ENCODE results near the gene SLIT3. TPM values are rescaled to one million over a fixed set of nuclear protein-coding genes. Genes with fewer than 3 reads are reported as not detected.
A peak's percentile ranks its signal among the peaks of the same experiment; 100 is the strongest.
"Not testable (repeated sequence)": the region's sequence is repeated elsewhere in the genome, so short reads cannot be mapped to it uniquely, and the experiment has no call there.

SLIT3 gene
- total and polyA plus RNA-seq, 4 donors, result 18.1 to 22.5 (median 19.5) TPM

DNA sequence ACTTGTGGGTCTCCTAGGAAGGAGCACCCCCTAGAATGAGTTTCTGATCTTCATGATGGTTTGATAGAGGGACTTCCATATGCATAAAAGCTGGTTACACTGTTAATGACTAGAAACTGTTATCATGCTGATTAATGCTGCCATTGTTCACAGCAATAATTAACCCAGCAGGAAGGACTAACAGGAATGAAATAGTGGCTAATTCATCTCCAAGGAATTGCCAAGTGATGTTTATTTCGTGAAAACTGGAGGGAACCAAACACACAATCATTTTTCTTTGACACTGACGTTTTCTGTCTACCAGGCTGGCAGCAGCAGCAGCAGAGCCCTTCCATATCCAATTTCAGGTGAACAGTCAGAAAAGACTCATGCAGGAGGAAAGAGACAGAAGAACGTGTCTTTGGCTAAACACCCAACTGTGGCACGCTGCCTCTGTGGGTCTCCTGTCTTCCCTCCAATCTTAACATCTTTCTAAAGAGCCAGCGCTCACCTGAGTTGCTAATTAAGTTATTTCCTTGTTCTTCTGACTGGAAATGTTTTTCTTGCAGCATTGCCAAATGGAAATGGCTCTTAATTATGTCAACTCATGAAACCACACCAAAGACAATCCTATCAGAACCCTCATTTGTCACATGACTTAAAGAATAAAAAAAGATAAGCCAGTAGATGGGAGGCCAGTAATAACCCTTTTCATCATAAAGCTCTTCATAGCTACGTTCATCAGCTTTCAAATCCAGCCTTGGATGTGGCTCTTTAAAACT, 181.5 kb downstream of the SLIT3 start:
- Histone ChIP-seq H3K27ac (ENCODE audit: low read depth, low read length) (no peak overlapping the region), H3K27me3 (ENCODE audit: control insufficient read depth, insufficient read depth, low read length) (no peaks in the 10 kb centered on the region), H3K36me3 (ENCODE audit: control insufficient read depth, insufficient read depth, low read length) (no peaks in the 10 kb centered on the region), H3K4me1 (ENCODE audit: control insufficient read depth, insufficient read depth, low read length) (peaks cover 3% of the 10 kb centered on the region), H3K4me3 (ENCODE audit: low read depth, low read length) (no peak overlapping the region), H3K9me3 (ENCODE audit: control insufficient read depth, insufficient read depth, low read length) (no peaks in the 10 kb centered on the region)
- peak in 1 of 6 donors; percentile 63 for DNase-seq (ENCODE audit: low read depth in 4 of 6, low spot score in 6 of 6)
- 0% methylated on average over 1 of the region's 6 CpGs for WGBS (ENCODE audit: insufficient coverage)

DNA sequence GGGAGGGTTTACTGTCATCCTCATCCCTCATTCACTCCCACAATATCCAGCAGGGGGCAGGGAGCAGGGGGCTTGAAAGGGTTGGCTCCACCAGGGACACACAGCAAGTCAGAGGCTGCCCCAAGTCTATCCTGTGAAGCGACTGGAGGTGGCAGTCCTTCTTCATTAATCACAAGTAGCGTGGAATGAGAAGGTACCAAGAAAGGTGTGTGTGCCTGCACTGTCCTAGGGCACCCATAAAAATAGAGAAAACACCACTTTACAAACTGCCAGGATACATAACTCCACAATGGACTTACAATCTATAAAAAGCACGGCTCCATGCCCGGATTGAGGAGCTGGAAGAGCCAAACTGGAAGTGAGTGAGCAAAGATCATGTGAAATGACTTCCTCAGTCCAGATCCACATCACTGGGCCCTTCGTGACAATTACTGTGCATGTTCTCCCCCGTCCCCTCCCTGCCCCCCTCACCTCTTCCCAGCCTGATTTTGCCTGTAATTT, 183.9 kb downstream of the SLIT3 start:
- no peaks in the 10 kb centered on the region for H3K36me3 ChIP-seq (ENCODE audit: control insufficient read depth, insufficient read depth, low read length)
- H3K4me3 ChIP-seq (ENCODE audit: low read depth, low read length), result no peak overlapping the region
- peaks cover 4% of the 10 kb centered on the region for H3K4me1 ChIP-seq (ENCODE audit: control insufficient read depth, insufficient read depth, low read length)
- DNase-seq (ENCODE audit: low read depth in 4 of 6, low spot score in 6 of 6), result no peak
- H3K9me3 ChIP-seq (ENCODE audit: control insufficient read depth, insufficient read depth, low read length), result no peaks in the 10 kb centered on the region
- no peaks in the 10 kb centered on the region for H3K27me3 ChIP-seq (ENCODE audit: control insufficient read depth, insufficient read depth, low read length)
- H3K27ac ChIP-seq (ENCODE audit: low read depth, low read length), result no peak overlapping the region
- 100% methylated on average over 1 of the region's 6 CpGs for WGBS (ENCODE audit: insufficient coverage)

DNA sequence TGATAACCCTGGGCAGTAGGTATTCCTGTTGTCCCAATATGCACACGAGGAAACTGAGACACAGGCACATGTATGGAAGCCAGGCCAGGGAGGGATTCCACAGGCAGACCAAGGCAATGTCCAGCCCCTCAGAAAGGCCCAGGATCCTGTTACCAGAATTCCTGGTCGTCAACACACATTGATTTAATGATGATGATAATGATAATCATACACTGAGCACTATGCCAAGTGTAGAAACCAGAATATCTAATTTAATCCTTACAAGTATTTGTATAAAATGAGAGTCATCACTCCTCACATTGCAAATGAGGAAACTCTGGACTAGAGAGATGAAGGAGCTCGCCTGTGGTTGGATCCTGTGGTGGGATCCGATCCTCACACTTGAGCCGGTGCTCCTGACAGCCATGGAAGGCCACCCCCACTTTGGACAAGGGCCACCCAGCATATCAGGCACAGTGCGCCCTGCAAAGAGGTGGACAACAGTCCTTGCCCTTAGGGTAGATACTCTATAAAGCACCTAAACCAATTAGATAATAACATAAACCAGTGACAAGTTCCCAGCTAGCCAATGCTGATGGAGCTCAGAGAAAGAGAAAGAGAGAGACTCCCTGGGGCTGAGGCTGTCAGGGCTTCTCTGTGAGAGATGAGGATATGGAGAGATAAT, 185.3 kb downstream of the SLIT3 start:
- Histone ChIP-seq H3K9me3 (ENCODE audit: control insufficient read depth, insufficient read depth, low read length) (no peaks in the 10 kb centered on the region), H3K36me3 (ENCODE audit: control insufficient read depth, insufficient read depth, low read length) (no peaks in the 10 kb centered on the region), H3K27ac (ENCODE audit: low read depth, low read length) (no peak overlapping the region), H3K27me3 (ENCODE audit: control insufficient read depth, insufficient read depth, low read length) (no peaks in the 10 kb centered on the region), H3K4me3 (ENCODE audit: low read depth, low read length) (no peak overlapping the region), H3K4me1 (ENCODE audit: control insufficient read depth, insufficient read depth, low read length) (peaks cover 4% of the 10 kb centered on the region)
- DNase-seq (ENCODE audit: low read depth in 4 of 6, low spot score in 6 of 6), result no peak
- WGBS (ENCODE audit: insufficient coverage), result 100% methylated on average over 3 of the region's 6 CpGs

DNA sequence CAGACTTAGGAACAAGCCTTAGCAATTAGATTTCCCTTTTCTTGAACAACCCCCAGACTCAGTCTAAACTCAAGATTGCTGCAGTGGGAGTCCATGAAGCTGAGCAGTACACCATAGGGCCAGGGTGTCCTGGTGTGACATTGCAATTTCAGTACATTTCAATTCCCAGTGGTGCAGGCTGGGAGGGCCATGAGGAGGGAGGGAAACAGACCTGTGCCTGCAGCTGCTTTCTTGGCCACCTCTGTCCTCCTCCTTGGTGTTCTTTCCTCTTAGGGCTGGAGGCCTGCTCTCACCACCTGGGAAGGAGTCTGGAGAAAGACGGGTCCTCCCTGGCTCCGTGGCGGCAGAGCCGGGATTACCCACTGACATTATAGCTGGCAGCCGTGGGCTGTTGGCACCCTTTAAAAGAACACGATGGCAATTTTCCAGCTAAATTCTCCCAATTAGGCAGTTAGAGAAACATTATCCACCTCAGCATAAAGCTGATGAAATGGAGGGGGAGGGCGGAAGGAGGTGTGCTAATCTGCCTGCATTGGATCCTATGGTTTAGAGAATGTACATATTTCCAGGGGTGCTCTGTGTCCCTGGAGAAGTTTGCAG, 186.4 kb downstream of the SLIT3 start:
- WGBS (ENCODE audit: insufficient coverage), result 23% methylated on average over 5 of the region's 7 CpGs

DNA sequence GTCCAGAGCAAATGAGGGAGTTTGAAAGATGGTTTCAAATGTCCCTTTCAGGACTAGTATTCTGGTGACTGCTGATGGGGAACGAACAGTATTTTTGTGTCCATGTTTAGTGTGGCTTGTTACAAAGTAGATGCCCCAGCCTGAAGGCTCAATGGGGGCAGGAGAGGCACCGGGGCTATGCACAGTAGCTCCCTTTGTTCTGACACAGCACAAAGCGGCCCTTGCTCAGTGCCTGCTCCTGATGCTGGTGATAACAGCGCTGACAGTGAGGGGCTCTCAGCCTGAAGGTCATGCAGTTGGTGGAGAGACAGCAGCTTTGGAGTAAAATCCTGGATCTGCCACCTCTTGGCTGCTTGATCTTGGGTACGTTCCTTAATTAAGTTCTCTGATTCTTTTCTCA, 188.9 kb downstream of the SLIT3 start:
- 81% methylated on average over 4 of the region's 5 CpGs for WGBS (ENCODE audit: insufficient coverage)
- no peak overlapping the region for H3K4me3 ChIP-seq (ENCODE audit: low read depth, low read length)
- no peaks in the 10 kb centered on the region for H3K36me3 ChIP-seq (ENCODE audit: control insufficient read depth, insufficient read depth, low read length)
- H3K27me3 ChIP-seq (ENCODE audit: control insufficient read depth, insufficient read depth, low read length), result no peaks in the 10 kb centered on the region
- no peak for DNase-seq (ENCODE audit: low read depth in 4 of 6, low spot score in 6 of 6)
- peaks cover 4% of the 10 kb centered on the region for H3K4me1 ChIP-seq (ENCODE audit: control insufficient read depth, insufficient read depth, low read length)
- H3K9me3 ChIP-seq (ENCODE audit: control insufficient read depth, insufficient read depth, low read length), result peaks cover 2% of the 10 kb centered on the region
- no peak overlapping the region for H3K27ac ChIP-seq (ENCODE audit: low read depth, low read length)

More for the DNA sequence above, 186.4 kb downstream of the SLIT3 start:
- DNase-seq (ENCODE audit: low read depth in 4 of 6, low spot score in 6 of 6), result peak in 2 of 6 donors; percentile 49 to 74
- Histone ChIP-seq H3K4me1 (ENCODE audit: control insufficient read depth, insufficient read depth, low read length) (peaks cover 4% of the 10 kb centered on the region), H3K36me3 (ENCODE audit: control insufficient read depth, insufficient read depth, low read length) (no peaks in the 10 kb centered on the region), H3K4me3 (ENCODE audit: low read depth, low read length) (no peak overlapping the region), H3K27ac (ENCODE audit: low read depth, low read length) (no peak overlapping the region), H3K27me3 (ENCODE audit: control insufficient read depth, insufficient read depth, low read length) (no peaks in the 10 kb centered on the region), H3K9me3 (ENCODE audit: control insufficient read depth, insufficient read depth, low read length) (no peaks in the 10 kb centered on the region)

DNA sequence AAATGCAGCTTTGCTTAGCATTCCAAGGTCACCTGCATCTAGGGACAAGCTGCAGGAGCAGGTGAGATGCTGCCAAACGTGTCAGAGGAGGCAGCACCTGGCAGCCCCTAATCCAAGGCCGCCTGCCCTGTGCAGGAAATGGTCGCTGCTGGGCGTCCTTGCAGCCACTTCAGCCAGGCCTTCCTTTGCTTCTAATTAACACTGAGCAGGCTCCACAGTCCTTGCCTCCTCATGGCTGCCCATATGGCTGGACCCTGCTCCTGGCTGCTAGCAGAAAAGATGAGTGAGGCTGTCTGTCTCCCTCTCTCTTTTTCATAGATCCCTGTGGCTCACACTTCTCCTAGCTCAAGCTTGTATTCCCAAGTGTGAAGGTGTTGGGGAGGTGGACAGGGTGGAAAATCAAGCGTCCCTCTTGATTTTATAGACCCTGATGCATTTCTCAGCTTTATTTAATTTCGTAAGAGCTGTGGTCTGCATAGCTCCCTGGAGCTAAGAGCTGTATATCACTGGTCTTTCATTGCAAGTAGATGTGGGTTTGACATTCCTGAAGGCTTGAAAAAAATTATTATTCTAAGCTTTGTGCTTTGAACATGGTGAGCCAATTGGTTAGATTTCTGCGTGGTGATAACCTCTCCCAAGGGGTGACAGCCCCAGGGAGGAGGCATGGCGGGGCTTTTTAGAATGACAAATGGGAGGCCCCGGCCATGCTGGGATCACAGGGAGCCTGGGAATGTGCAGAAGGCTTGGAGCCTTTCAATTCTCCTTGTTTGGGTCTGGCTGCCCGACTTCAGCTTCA, 193.8 kb downstream of the SLIT3 start:
- no peaks in the 10 kb centered on the region for H3K36me3 ChIP-seq (ENCODE audit: control insufficient read depth, insufficient read depth, low read length)
- peak in 1 of 6 donors; percentile 20 for DNase-seq (ENCODE audit: low read depth in 4 of 6, low spot score in 6 of 6)
- 56% methylated on average over 8 of the region's 10 CpGs for WGBS (ENCODE audit: insufficient coverage)
- H3K9me3 ChIP-seq (ENCODE audit: control insufficient read depth, insufficient read depth, low read length), result peaks cover 2% of the 10 kb centered on the region
- peaks cover 3% of the 10 kb centered on the region for H3K4me1 ChIP-seq (ENCODE audit: control insufficient read depth, insufficient read depth, low read length)
- H3K4me3 ChIP-seq (ENCODE audit: low read depth, low read length), result no peak overlapping the region
- peaks cover 2% of the 10 kb centered on the region for H3K27me3 ChIP-seq (ENCODE audit: control insufficient read depth, insufficient read depth, low read length)
- H3K27ac ChIP-seq (ENCODE audit: low read depth, low read length), result no peak overlapping the region

DNA sequence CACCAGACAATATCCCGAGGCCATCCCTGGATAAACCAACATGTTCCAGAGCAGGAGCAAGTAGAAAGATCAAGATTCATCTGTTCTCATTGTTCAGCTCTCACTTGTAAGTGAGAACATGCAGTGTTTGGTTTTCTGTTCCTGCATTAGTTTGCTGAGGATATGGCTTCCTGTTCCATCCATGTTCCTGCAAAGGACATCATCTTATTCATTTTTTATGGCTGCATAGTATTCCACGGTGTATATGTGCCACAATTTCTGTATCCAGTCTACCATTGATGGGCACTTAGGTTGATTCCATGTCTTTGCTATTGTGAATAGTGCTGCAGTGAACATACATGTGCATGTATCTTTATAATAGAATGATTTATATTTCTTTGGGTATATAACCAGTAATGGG, 195.4 kb downstream of the SLIT3 start:
- H3K4me3 ChIP-seq (ENCODE audit: low read depth, low read length); H3K27me3 ChIP-seq (ENCODE audit: control insufficient read depth, insufficient read depth, low read length); H3K4me1 ChIP-seq (ENCODE audit: control insufficient read depth, insufficient read depth, low read length); H3K36me3 ChIP-seq (ENCODE audit: control insufficient read depth, insufficient read depth, low read length); H3K9me3 ChIP-seq (ENCODE audit: control insufficient read depth, insufficient read depth, low read length); DNase-seq (ENCODE audit: low read depth in 4 of 6, low spot score in 6 of 6); H3K27ac ChIP-seq (ENCODE audit: low read depth, low read length): not testable (repeated sequence)
- WGBS (ENCODE audit: insufficient coverage), result no CpG with 5 or more reads among the region's 2 CpGs

DNA sequence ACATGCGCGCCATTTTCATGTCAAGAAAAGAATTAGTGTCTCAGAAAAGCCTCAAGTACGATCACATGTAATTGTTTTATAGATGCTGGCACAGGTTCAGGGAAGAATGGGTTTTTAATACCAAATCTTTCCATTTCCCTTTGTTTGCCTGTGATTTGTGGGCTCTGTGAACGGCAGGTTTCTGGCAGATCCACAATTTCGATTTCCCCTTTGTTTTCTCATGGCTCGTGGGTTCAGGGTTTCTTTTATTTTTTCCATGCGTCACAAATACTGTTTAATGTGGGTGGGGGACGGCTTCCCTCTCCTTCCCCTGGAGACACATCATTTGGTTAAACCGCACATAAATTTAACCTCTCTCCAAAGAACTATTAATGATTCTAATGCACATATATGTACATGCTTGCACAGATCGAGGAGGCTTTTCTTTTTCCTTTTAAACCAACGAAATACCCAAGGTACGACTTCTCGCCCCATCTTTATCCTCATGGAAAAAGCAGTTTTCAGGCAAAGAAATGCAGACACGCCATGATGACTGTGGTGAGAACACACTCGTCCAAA, 195.9 kb downstream of the SLIT3 start:
- peaks cover 2% of the 10 kb centered on the region for H3K27me3 ChIP-seq (ENCODE audit: control insufficient read depth, insufficient read depth, low read length)
- peaks cover 2% of the 10 kb centered on the region for H3K9me3 ChIP-seq (ENCODE audit: control insufficient read depth, insufficient read depth, low read length)
- H3K4me3 ChIP-seq (ENCODE audit: low read depth, low read length), result no peak overlapping the region
- no peak overlapping the region for H3K27ac ChIP-seq (ENCODE audit: low read depth, low read length)
- peaks cover 3% of the 10 kb centered on the region for H3K4me1 ChIP-seq (ENCODE audit: control insufficient read depth, insufficient read depth, low read length)
- H3K36me3 ChIP-seq (ENCODE audit: control insufficient read depth, insufficient read depth, low read length), result no peaks in the 10 kb centered on the region
- WGBS (ENCODE audit: insufficient coverage), result no CpG with 5 or more reads among the region's 15 CpGs
- peak in 1 of 6 donors; percentile 56 for DNase-seq (ENCODE audit: low read depth in 4 of 6, low spot score in 6 of 6)

DNA sequence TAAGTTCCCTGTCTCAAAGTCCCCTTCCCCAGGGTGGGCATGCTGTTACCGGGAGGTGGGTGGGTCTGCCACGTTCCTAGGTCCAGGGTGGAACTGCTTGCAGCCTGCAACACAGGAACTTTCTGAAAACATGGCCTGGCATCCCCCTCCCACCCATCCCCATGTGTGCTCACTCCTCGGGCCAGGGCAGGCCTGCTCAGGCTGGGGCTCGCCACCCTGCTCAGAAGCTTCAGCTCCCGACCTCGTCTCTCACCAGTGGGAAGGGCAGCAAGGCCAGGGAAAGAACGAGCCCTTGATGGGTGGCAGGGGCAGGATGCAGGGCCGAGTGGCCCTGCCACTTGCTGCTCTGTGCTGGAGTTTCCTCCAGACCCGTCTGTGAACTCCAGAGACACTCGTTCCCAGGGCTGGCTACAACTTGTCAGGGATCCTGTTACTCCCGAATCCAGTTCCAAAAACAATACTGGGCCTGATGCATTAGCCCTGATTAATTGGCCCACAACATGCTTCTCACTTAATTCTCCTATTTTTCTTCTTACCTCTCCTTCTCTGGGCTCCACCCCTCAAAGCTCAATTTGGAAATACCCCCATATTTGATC, 197.3 kb downstream of the SLIT3 start:
- Histone ChIP-seq H3K9me3 (ENCODE audit: control insufficient read depth, insufficient read depth, low read length) (no peaks in the 10 kb centered on the region), H3K4me1 (ENCODE audit: control insufficient read depth, insufficient read depth, low read length) (peaks cover 3% of the 10 kb centered on the region), H3K4me3 (ENCODE audit: low read depth, low read length) (no peak overlapping the region), H3K27me3 (ENCODE audit: control insufficient read depth, insufficient read depth, low read length) (peaks cover 2% of the 10 kb centered on the region), H3K27ac (ENCODE audit: low read depth, low read length) (no peak overlapping the region), H3K36me3 (ENCODE audit: control insufficient read depth, insufficient read depth, low read length) (no peaks in the 10 kb centered on the region)
- WGBS (ENCODE audit: insufficient coverage), result 78% methylated on average over 9 of the region's 11 CpGs
- DNase-seq (ENCODE audit: low read depth in 4 of 6, low spot score in 6 of 6), result no peak
